Endothelial cell of umbilical vein (primary cell): ENCODE data around the gene CFAP61.

Experiments
- JUN ChIP-seq: IDR thresholded peaks from 2 replicates; pipeline ENCODE4 v1.6.1; 2011; ENCODE audit warnings: borderline replicate concordance, low read depth; ENCODE audit not compliant: insufficient read length, insufficient read depth
- MAX ChIP-seq: IDR thresholded peaks from 2 replicates; pipeline ENCODE4 v1.6.1; 2011; ENCODE audit not compliant: insufficient read depth, insufficient read length
- POLR2A ChIP-seq: IDR thresholded peaks from 2 replicates; pipeline ENCODE4 v1.6.1; 2012; ENCODE audit warnings: low read depth, mild to moderate bottlenecking, control low read depth, low read length
- POLR2AphosphoS5 ChIP-seq: IDR thresholded peaks from 2 replicates; pipeline ENCODE4 v1.6.1; 2012; ENCODE audit warnings: low read depth, mild to moderate bottlenecking, control low read depth, low read length, moderate library complexity; ENCODE audit not compliant: insufficient read depth
- TF ChIP-seq, protein P1 (sequence below), 2 donors: IDR thresholded peaks; 1 replicate in 1 of 2; 2 replicates in 1 of 2; pipeline ENCODE4 v1.5.1; 2011; ENCODE audit warnings: low read length in 2 of 2, mild to moderate bottlenecking in 2 of 2, moderate library complexity in 2 of 2, control low read depth in 1 of 2, inconsistent platforms in 1 of 2, low read depth in 1 of 2; ENCODE audit not compliant: insufficient read depth in 1 of 2; ENCODE audit errors: extremely low read depth in 1 of 2

DNA sequence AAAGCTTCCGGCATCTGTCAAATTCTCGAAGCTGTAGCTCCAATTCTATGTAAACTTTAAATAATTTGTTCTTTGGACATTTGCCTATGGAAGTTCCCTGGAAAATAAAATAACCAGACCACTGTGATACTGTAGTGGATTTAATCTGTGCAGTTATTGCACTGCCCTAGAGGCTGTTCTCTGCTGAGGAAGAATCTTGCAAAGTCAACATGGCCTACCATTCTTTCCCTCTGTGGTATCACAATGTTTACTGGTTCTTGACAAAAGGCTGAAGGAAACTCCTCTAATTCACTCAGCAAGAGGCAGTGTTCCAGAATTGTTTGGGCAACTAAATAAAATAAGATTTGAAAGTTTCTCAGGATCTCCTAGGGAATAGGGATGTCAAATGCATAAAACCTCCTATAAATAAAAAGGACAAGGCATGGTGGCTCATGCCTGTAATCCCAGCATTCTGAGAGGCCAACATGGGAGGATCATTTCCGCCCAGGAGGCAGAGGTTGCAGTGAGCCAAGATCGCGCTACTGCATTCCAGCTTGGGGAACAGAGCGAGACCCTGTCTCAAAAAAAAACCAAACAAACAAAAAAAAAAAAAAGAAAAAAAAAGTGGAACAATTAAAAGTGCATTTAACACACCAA is 12.5 kb upstream of the CFAP61 start:
- TF ChIP-seq, protein P1, sequence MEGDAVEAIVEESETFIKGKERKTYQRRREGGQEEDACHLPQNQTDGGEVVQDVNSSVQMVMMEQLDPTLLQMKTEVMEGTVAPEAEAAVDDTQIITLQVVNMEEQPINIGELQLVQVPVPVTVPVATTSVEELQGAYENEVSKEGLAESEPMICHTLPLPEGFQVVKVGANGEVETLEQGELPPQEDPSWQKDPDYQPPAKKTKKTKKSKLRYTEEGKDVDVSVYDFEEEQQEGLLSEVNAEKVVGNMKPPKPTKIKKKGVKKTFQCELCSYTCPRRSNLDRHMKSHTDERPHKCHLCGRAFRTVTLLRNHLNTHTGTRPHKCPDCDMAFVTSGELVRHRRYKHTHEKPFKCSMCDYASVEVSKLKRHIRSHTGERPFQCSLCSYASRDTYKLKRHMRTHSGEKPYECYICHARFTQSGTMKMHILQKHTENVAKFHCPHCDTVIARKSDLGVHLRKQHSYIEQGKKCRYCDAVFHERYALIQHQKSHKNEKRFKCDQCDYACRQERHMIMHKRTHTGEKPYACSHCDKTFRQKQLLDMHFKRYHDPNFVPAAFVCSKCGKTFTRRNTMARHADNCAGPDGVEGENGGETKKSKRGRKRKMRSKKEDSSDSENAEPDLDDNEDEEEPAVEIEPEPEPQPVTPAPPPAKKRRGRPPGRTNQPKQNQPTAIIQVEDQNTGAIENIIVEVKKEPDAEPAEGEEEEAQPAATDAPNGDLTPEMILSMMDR (IDR thresholded peaks at IDR 0.05; ENCODE audit: extremely low read depth in 1 of 2, insufficient read depth in 1 of 2, low read depth in 1 of 2, low read length in 2 of 2) = no peak
- TF ChIP-seq POLR2AphosphoS5 (no peak), JUN (no peak), POLR2A (no peak), MAX (no peak)
